ENCODE data around the gene DOK6.
A peak's percentile ranks its signal among the peaks of the same experiment; 100 is the strongest.
"Not testable (repeated sequence)": the region's sequence is repeated elsewhere in the genome, so short reads cannot be mapped to it uniquely, and the experiment has no call there.

DOK6 gene

DNA sequence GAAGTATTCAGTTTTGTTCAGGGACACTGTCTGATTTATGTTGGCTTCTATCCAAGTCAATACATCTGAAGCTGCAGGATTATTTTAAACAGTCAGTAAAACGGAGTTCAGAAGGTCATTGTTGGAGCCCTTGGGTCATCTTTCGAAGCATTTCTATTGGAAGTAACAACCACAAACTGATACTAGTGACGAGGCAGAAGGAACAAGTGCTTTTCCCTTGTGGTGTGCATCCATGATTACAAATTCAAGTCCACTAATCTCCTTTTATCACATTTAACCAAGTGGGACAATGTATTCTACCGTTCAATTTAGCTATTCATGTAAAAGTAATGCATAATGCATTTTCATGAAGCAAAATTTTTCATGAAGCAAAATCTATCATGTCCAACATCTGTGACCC is 470.0 kb downstream of the DOK6 start:
- no peak for DNase-seq (ENCODE audit: low spot score in 2 of 2)
- peaks cover 36% of the 10 kb centered on the region for H3K4me1 Mint-ChIP-seq
- H3K36me3 Mint-ChIP-seq, result peaks cover 98% of the 10 kb centered on the region
- H3K4me3 Mint-ChIP-seq, result no peak overlapping the region
- H3K27ac Mint-ChIP-seq, result no peak overlapping the region
- no peak for ATAC-seq
- H3K9me3 Mint-ChIP-seq, result no peaks in the 10 kb centered on the region

DNA sequence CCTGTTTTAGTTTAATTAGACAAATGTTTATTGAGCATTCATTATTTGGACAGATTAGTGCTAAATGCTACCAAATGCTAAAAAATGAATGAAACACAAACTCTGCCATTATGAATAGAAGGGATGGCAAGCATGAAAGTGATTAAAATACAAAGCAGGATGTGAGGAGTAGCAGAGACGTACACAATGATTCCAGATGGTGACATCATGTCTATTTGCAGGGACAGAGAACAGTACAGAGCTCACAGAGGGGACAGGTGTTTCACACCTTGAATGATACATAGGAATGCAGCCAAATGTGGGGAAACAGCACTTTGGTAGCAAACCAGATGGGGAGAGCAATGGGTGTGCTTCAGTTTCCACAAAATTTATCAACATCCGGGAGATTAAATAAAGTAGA is 470.7 kb downstream of the DOK6 start:
- peak overlapping the region; percentile 18 for H3K27ac Mint-ChIP-seq
- no peak for DNase-seq (ENCODE audit: low spot score in 2 of 2)
- peaks cover 95% of the 10 kb centered on the region for H3K36me3 Mint-ChIP-seq
- H3K9me3 Mint-ChIP-seq, result no peaks in the 10 kb centered on the region
- H3K4me1 Mint-ChIP-seq, result peaks cover 36% of the 10 kb centered on the region
- no peak for ATAC-seq
- H3K4me3 Mint-ChIP-seq, result no peak overlapping the region

DNA sequence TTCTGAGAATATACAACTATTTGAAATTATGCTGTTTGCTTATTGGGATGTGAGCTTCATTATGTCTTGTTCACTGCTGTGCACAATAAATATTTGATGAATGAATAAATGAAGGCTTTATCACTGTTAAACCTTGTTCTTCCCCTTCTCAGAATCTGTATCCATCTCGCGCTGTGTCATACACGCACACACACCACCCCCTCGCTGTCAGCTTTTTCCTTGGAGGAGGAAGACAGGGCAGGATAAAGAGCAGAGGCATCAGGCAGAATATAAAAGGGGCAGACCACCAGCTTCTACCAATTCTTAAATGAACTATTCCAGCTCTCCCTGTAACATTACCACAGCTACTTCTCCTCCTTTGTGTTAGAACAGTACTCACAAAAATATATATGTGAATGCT is 472.0 kb downstream of the DOK6 start:
- H3K9me3 Mint-ChIP-seq, result no peaks in the 10 kb centered on the region
- H3K4me3 Mint-ChIP-seq, result no peak overlapping the region
- H3K27ac Mint-ChIP-seq, result no peak overlapping the region
- H3K4me1 Mint-ChIP-seq, result peaks cover 45% of the 10 kb centered on the region
- H3K36me3 Mint-ChIP-seq, result peaks cover 95% of the 10 kb centered on the region
- ATAC-seq (no peak), DNase-seq (ENCODE audit: low spot score in 2 of 2) (no peak)

DNA sequence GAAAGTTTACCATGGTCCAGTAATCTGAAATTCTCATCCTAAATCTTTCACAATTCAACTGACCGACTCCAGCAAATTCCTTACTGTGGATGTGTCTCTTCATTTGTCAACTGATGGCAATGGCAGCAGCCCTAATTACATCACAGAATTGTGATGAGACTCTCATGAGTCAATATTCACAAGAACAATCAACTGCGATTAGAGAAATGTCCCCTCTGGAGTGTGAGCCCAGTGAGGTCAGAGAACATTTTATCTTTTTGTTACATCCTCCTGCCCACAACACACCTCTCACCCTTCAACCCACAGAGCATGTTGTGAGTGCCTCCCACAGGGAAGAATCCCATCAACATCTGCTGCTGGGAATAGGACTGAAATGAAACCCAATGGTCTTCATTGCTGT is 473.4 kb downstream of the DOK6 start:
- Mint-ChIP-seq H3K4me3 (no peak overlapping the region), H3K4me1 (peaks cover 49% of the 10 kb centered on the region), H3K9me3 (no peaks in the 10 kb centered on the region), H3K27ac (peak overlapping the region; percentile 66), H3K36me3 (peaks cover 95% of the 10 kb centered on the region)
- DNase-seq (ENCODE audit: low spot score in 2 of 2), result no peak
- ATAC-seq, result no peak

DNA sequence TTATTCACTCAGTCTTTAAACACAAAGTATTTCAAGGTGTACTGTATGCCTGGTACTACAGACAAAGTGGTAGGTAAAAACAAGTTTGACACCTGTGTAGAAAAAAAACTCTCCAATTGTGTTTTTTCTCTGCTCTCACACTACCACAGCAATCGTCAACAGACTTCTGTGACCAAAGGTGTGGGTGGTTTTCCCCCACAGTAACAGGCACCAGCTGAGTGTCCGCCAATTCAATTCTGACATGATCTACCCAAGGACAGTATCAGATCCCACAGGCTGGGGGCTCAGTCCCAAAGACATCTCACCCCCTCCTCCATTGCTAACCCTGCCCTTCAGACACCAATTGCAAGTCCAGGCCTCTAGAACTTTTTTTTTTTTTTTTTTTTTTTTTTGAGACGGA is 475.8 kb downstream of the DOK6 start:
- peak overlapping the region; percentile 70 for H3K27ac Mint-ChIP-seq

DNA sequence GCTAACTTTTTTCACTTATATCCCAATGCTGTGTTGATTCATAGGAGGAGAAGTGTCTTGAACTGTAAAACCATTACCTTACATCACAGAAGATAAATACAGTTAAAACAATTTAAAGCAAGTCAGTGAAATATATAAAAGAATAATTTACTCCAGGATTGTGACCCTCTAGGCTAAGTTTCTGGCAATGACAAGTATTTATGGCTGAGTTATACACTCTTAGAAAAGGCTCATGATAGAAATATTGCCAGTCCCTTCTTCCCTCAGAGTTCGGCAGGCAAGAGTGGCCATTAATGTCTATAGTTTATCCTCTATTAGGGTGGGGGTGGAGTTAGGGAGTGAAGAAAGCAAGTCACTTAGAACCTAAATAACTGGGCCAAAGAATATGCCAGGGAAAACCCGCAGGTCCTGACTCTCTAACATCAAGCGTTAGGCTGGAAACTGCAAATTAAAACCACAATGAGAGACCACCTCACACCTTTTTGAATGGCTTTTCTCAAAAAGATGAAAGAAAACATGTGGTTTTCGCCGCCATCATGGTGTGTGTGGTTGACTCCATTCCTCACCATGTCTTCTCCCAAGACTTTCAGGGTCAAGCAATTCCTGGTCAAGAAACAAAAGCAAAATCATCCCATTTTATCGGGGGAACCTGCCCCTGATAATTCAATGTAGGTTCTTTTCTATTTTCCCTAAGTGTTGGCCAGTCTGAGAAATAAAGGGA is 477.7 kb downstream of the DOK6 start:
- peaks cover 51% of the 10 kb centered on the region for H3K4me1 Mint-ChIP-seq
- peaks cover 3% of the 10 kb centered on the region for H3K9me3 Mint-ChIP-seq
- ATAC-seq (no peak), DNase-seq (ENCODE audit: low spot score in 2 of 2) (no peak)
- H3K27ac Mint-ChIP-seq, result peak overlapping the region; percentile 23
- H3K36me3 Mint-ChIP-seq, result peaks cover 88% of the 10 kb centered on the region
- H3K4me3 Mint-ChIP-seq, result no peak overlapping the region

More for the DNA sequence above, 475.8 kb downstream of the DOK6 start:
- DNase-seq (ENCODE audit: low spot score in 2 of 2) (no peak), ATAC-seq (peak; percentile 76)
- Mint-ChIP-seq H3K36me3 (peaks cover 94% of the 10 kb centered on the region), H3K9me3 (peaks cover 3% of the 10 kb centered on the region), H3K4me1 (peaks cover 55% of the 10 kb centered on the region), H3K4me3 (no peak overlapping the region)

DNA sequence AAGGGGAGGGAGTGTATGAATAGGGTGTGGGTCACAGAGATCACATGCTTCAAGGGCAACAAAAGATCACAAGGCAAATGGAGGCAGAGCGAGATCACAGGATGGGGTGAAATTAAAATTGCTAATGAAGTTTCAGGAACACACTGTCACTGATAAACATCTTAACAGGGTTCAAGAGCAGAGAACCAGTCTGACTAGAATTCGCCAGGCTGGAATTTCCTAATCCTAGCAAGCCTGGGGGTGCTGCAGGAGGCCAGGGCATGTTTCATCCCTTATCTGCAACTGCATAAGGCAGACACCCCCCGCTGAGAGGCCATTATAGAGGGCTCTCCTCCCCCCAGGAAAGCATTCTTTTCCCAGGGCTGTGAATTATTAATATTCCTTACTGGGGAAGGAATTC is 478.4 kb downstream of the DOK6 start:
- H3K9me3 Mint-ChIP-seq; DNase-seq (ENCODE audit: low spot score in 2 of 2); ATAC-seq; H3K4me3 Mint-ChIP-seq: not testable (repeated sequence)
- Mint-ChIP-seq H3K27ac (peak overlapping the region; percentile 23), H3K36me3 (peaks cover 88% of the 10 kb centered on the region), H3K4me1 (peaks cover 56% of the 10 kb centered on the region)

GRCh38 chr18:69880083-69880482 is 479.4 kb downstream of the DOK6 start:
- no peak for DNase-seq (ENCODE audit: low spot score in 2 of 2)
- H3K4me1 Mint-ChIP-seq, result peaks cover 59% of the 10 kb centered on the region
- H3K36me3 Mint-ChIP-seq, result peaks cover 89% of the 10 kb centered on the region
- no peak for ATAC-seq
- H3K4me3 Mint-ChIP-seq, result no peak overlapping the region
- H3K9me3 Mint-ChIP-seq, result peaks cover 3% of the 10 kb centered on the region
- peak overlapping the region; percentile 23 for H3K27ac Mint-ChIP-seq

GRCh38 chr18:69882965-69883668 is 482.4 kb downstream of the DOK6 start:
- DNase-seq (ENCODE audit: low spot score in 2 of 2) (no peak), ATAC-seq (no peak)
- H3K27ac Mint-ChIP-seq, result peak overlapping the region; percentile 97
- H3K9me3 Mint-ChIP-seq, result peaks cover 3% of the 10 kb centered on the region
- peaks cover 90% of the 10 kb centered on the region for H3K36me3 Mint-ChIP-seq
- peaks cover 65% of the 10 kb centered on the region for H3K4me1 Mint-ChIP-seq
- peak overlapping the region; percentile 68 for H3K4me3 Mint-ChIP-seq

- peaks cover 3% of the 10 kb centered on the region for H3K9me3 Mint-ChIP-seq
Observed at GRCh38 chr18:69883781-69884180, 483.1 kb downstream of the DOK6 start.

DNA sequence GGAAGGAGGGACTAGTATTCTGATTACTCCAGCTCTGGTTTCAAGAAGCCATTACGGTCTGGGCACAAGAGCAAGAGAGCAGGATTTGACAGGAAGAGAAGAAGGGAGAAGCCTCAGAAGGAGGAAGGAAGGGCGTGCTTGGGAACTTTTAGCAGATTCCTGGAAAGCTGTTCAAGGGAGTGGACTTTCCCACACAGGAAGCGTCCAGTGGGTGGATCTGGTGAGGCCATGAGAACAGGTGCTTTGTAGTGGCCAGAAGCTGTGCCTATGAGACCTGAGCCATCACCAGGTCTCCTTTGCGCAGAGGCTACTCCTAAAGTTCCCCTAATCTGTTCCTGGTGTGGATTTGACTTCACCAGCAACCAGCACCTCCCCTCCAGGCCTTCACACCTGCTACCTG is 484.7 kb downstream of the DOK6 start:
- Mint-ChIP-seq H3K27ac (peak overlapping the region; percentile 97), H3K4me3 (peak overlapping the region; percentile 68), H3K9me3 (no peaks in the 10 kb centered on the region), H3K4me1 (peaks cover 55% of the 10 kb centered on the region), H3K36me3 (peaks cover 89% of the 10 kb centered on the region)
- DNase-seq (ENCODE audit: low spot score in 2 of 2) (no peak), ATAC-seq (no peak)

More at GRCh38 chr18:69883781-69884180, 483.1 kb downstream of the DOK6 start:
- Mint-ChIP-seq H3K27ac (peak overlapping the region; percentile 97), H3K4me3 (peak overlapping the region; percentile 68), H3K4me1 (peaks cover 62% of the 10 kb centered on the region), H3K36me3 (peaks cover 90% of the 10 kb centered on the region)
- ATAC-seq (no peak), DNase-seq (ENCODE audit: low spot score in 2 of 2) (no peak)

DNA sequence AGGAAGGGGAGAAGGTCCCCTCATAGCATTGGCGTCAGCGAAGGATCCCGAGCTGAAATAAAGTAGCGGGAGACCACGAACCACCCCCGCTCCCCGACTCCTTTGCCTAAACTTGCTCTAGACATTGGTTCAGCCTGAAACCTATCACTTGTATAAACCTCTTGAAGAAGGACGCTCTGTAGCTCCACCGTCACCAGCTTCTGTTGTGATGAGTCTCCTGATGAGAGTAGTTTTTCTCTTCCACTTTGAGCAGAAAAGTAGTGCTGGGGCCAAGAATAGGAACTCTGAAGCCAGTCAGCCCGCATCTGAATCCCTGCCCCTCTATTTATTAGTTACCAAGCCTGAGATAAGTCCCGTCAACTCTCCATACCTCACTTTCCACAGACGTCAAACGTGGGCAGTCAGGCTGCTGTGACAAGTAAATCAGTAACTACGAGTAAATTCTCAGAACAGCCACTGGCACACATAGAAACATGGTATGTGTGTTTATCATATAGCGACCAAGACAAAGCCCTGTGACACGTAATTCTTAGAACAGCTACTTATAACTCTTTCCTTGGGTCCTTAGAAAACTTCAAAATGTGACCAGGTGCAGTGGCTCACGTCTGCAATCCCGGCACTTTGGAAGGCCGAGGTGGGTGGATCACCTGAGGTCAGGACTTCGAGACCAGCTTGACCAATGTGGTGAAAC is 485.3 kb downstream of the DOK6 start:
- H3K9me3 Mint-ChIP-seq, result peaks cover 4% of the 10 kb centered on the region
- DNase-seq (ENCODE audit: low spot score in 2 of 2), result peak; percentile 39 to 80
- H3K4me1 Mint-ChIP-seq, result peaks cover 58% of the 10 kb centered on the region
- peak overlapping the region; percentile 97 for H3K27ac Mint-ChIP-seq
- H3K36me3 Mint-ChIP-seq, result peaks cover 89% of the 10 kb centered on the region
- H3K4me3 Mint-ChIP-seq, result peak overlapping the region; percentile 68
- peak; percentile 94 for ATAC-seq

GRCh38 chr18:69887256-69887655 is 486.6 kb downstream of the DOK6 start:
- no peak for DNase-seq (ENCODE audit: low spot score in 2 of 2)
- peaks cover 63% of the 10 kb centered on the region for H3K4me1 Mint-ChIP-seq
- H3K27ac Mint-ChIP-seq, result peak overlapping the region; percentile 97
- H3K36me3 Mint-ChIP-seq, result peaks cover 94% of the 10 kb centered on the region
- peak overlapping the region; percentile 38 for H3K4me3 Mint-ChIP-seq
- H3K9me3 Mint-ChIP-seq, result peaks cover 7% of the 10 kb centered on the region
- no peak for ATAC-seq

- peaks cover 65% of the 10 kb centered on the region for H3K4me1 Mint-ChIP-seq
- peaks cover 7% of the 10 kb centered on the region for H3K9me3 Mint-ChIP-seq
- DNase-seq (ENCODE audit: low spot score in 2 of 2) (no peak), ATAC-seq (peak; percentile 60)
- peaks cover 95% of the 10 kb centered on the region for H3K36me3 Mint-ChIP-seq
- peak overlapping the region; percentile 82 for H3K27ac Mint-ChIP-seq
- peak overlapping the region; percentile 31 for H3K4me3 Mint-ChIP-seq
Observed at GRCh38 chr18:69889009-69889408, 488.3 kb downstream of the DOK6 start.

- ATAC-seq, result no peak
- Mint-ChIP-seq H3K27ac (peak overlapping the region; percentile 82), H3K4me1 (peaks cover 53% of the 10 kb centered on the region), H3K36me3 (peaks cover 95% of the 10 kb centered on the region), H3K9me3 (peaks cover 7% of the 10 kb centered on the region), H3K4me3 (peak overlapping the region; percentile 31)
- no peak for DNase-seq (ENCODE audit: low spot score in 2 of 2)
Observed at GRCh38 chr18:69890558-69890957, 489.9 kb downstream of the DOK6 start.

Data from stimulated activated effector memory CD8-positive, alpha-beta T cell treated with anti-CD3 and anti-CD28 coated beads, Interleukin-12 subunit alpha, Interleukin-12 subunit beta, amount 100 ng/mL, for 72 hours (primary cell).